SU-DHL-6 (cell line): ENCODE measurements around the gene CHMP6.

ENCODE experiments used
- H2AFZ ChIP-seq: fragments of 200-600 bp; sonication (generic); 2 replicates; pipeline ENCODE4 v1.6.1; 2014; ENCODE audit warnings: low read depth, mild to moderate bottlenecking, moderate library complexity, mixed read lengths, antibody characterized with exemption, low read length; ENCODE audit not compliant: severe bottlenecking
- H3F3A ChIP-seq: fragments of 200-600 bp; shearing (Covaris generic); 2 replicates; pipeline ENCODE4 v1.6.0; 2016; ENCODE audit warnings: antibody characterized with exemption, mild to moderate bottlenecking; ENCODE audit not compliant: insufficient read depth
- H3K27ac ChIP-seq: fragments of 200-600 bp; sonication (generic); 2 replicates; pipeline ENCODE4 v1.5.1; 2016; ENCODE audit warnings: low read depth, mild to moderate bottlenecking, low read length, moderate library complexity, mixed read lengths
- H3K27me3 ChIP-seq: fragments of 200-600 bp; sonication (generic), shearing (Covaris generic); 2 replicates; pipeline ENCODE4 v1.6.0; 2014; ENCODE audit warnings: mild to moderate bottlenecking, low read length
- H3K36me3 ChIP-seq: fragments of 200-600 bp; sonication (generic); 2 replicates; pipeline ENCODE4 v1.6.1; 2014; ENCODE audit warnings: mild to moderate bottlenecking, low read length, mixed read lengths
- H3K4me2 ChIP-seq: fragments of 300-600, 200-600 bp; shearing (Covaris generic), sonication (generic); 2 replicates; pipeline ENCODE4 v1.6.0; 2014; ENCODE audit warnings: low read length, low read depth, mild to moderate bottlenecking; ENCODE audit not compliant: poor library complexity, severe bottlenecking
- H3K4me3 ChIP-seq: fragments of 200-600 bp; sonication (generic); 2 replicates; pipeline ENCODE4 v1.5.1; 2014; ENCODE audit warnings: antibody characterized with exemption, low read length, mild to moderate bottlenecking, mixed read lengths; ENCODE audit not compliant: insufficient read depth, poor library complexity, severe bottlenecking
- H3K79me2 ChIP-seq: fragments of 200-600 bp; sonication (generic); 2 replicates; pipeline ENCODE4 v1.6.1; 2014; ENCODE audit warnings: mild to moderate bottlenecking, low read length, moderate library complexity; ENCODE audit not compliant: insufficient read depth
- H3K9ac ChIP-seq: fragments of 200-600 bp; sonication (generic); 2 replicates; pipeline ENCODE4 v1.7.0; 2014; ENCODE audit warnings: mild to moderate bottlenecking, low read length
- H3K9me2 ChIP-seq: fragments of 200-600 bp; sonication (generic); replicated peaks from 2 replicates; pipeline ENCODE4 v1.6.1; 2014; ENCODE audit warnings: low read length; ENCODE audit not compliant: insufficient read depth
- H3K9me3 ChIP-seq: fragments of 200-600 bp; sonication (generic); 2 replicates; pipeline ENCODE4 v1.6.1; 2014; ENCODE audit warnings: low read length, mixed read lengths; ENCODE audit not compliant: insufficient read depth
- H4K20me1 ChIP-seq: fragments of 200-600 bp; sonication (generic); 2 replicates; pipeline ENCODE4 v1.6.1; 2014; ENCODE audit warnings: low read depth, mild to moderate bottlenecking, antibody characterized with exemption, low read length, moderate library complexity, mixed read lengths
- CTCF ChIP-seq: fragments of 200-600 bp; sonication (generic); IDR thresholded peaks from one replicate; pipeline ENCODE4 v1.5.1; 2017; ENCODE audit warnings: antibody characterized with exemption, mild to moderate bottlenecking, low read length, moderate library complexity; ENCODE audit not compliant: insufficient read depth, poor library complexity, severe bottlenecking
- EZH2phosphoT487 ChIP-seq: fragments of 200-600 bp; sonication (generic), shearing (Covaris generic); conservative IDR thresholded peaks from 2 replicates; pipeline ENCODE4 v1.6.1; 2018; ENCODE audit warnings: mild to moderate bottlenecking, antibody characterized with exemption, low read length, moderate library complexity, mixed read lengths

CHMP6 gene

GRCh38 chr17:81044428-81044763 lies 52.8 kb downstream of the CHMP6 start:
- H3K27ac ChIP-seq = no peak overlapping the region
- no peaks in the 10 kb centered on the region for H3K27me3 ChIP-seq
- no peak overlapping the region for H3K4me3 ChIP-seq

DNA sequence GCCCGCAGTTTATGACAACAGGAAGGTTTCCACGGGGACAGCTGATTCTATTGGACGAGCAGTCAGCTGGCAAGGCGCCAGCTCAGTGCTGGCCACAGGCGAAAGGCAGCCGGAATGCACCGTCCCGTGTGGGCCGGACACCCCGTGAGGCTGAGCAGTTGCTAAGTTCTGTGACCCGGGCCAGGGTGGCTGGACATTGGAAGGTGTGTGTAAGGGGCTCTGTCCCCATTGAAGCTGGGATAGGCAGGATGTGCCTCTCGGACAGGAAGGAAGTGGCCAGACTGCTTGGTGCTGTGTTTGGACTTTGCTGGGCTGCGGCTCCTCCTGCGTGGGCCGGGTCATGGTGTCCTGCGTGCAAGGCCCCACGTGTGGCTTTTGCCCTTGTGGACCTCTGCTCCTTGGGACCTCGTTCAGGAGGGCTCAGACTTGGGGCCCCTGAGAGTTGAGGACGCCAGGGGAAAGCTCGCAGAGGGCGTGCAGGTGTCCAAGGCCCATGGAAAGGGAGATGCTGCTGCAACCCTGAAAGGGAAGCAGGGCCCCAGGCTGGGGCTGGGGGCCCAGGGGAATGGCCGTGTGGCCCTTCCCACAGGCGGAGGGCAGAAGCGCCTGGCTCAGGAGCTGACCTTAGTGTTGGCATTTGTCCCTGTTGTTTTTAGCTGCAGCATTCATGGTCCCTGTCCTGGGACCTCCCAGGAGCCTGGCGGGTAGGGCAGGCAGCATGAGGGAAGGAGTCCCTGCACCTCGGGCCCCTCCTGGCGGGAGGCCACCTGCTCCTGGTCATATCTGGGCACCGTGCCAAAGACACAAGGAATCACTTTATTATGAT lies 53.3 kb downstream of the CHMP6 start:
- no peak for TF ChIP-seq EZH2phosphoT487
- no peak for TF ChIP-seq CTCF
- Histone ChIP-seq H3K4me3 (no peak overlapping the region), H3K9me2 (no peaks in the 10 kb centered on the region), H3K79me2 (no peaks in the 10 kb centered on the region), H3K36me3 (no peaks in the 10 kb centered on the region), H3K9ac (no peak overlapping the region), H3K9me3 (no peaks in the 10 kb centered on the region), H3K4me2 (no peak overlapping the region), H3F3A (no peaks in the 10 kb centered on the region), H4K20me1 (no peaks in the 10 kb centered on the region), H2AFZ (no peak overlapping the region), H3K27ac (no peak overlapping the region), H3K27me3 (no peaks in the 10 kb centered on the region)

More at GRCh38 chr17:81044428-81044763, 52.8 kb downstream of the CHMP6 start:
- no peaks in the 10 kb centered on the region for H3K79me2 ChIP-seq
- no peaks in the 10 kb centered on the region for H3F3A ChIP-seq
- H2AFZ ChIP-seq = no peak overlapping the region
- no peak overlapping the region for H3K9ac ChIP-seq
- H3K4me2 ChIP-seq = no peak overlapping the region
- no peaks in the 10 kb centered on the region for H4K20me1 ChIP-seq
- H3K9me2 ChIP-seq = no peaks in the 10 kb centered on the region
- TF ChIP-seq CTCF = no peak
- TF ChIP-seq EZH2phosphoT487 = no peak
- H3K9me3 ChIP-seq = no peaks in the 10 kb centered on the region
- H3K36me3 ChIP-seq = no peaks in the 10 kb centered on the region

- no peak for TF ChIP-seq CTCF
- no peak for TF ChIP-seq EZH2phosphoT487
- Histone ChIP-seq H3K4me3 (no peak overlapping the region), H3K9me3 (no peaks in the 10 kb centered on the region), H3K27ac (no peak overlapping the region), H3K9me2 (no peaks in the 10 kb centered on the region), H3K36me3 (no peaks in the 10 kb centered on the region), H4K20me1 (no peaks in the 10 kb centered on the region), H3K9ac (no peak overlapping the region), H3F3A (no peaks in the 10 kb centered on the region), H3K27me3 (no peaks in the 10 kb centered on the region), H2AFZ (no peak overlapping the region), H3K79me2 (no peaks in the 10 kb centered on the region), H3K4me2 (no peak overlapping the region)
Observed at GRCh38 chr17:81045590-81046095, 54.0 kb downstream of the CHMP6 start.
